Heart left ventricle (tissue), 13 donors: ENCODE results near the gene KCNJ6.

ENCODE experiments used
- POLR2A ChIP-seq, 2 donors: fragments of 450-650 bp; IDR thresholded peaks; one replicate each; pipeline ENCODE4 v1.6.1; 2017; ENCODE audit warnings: antibody characterized with exemption in 2 of 2, mild to moderate bottlenecking in 2 of 2, moderate library complexity in 2 of 2
- TF ChIP-seq, protein P1 (sequence below), 12 donors: fragments of 200-600 bp; sonication (generic) in 4 of 12; IDR thresholded peaks; one replicate each; pipeline versions ENCODE4 v1.5.0 to v1.8.0; 2018 to 2022; ENCODE audit warnings: antibody characterized with exemption in 12 of 12, mild to moderate bottlenecking in 5 of 12
- donor health status: ischemic (EF 13 %, LVEDD 7.1; RV severe dilation, severe dysfunction).
- donor health status: DM: no; HTN: yes; CAD: no.
- donor health status: DM: no; HTN: no; CAD: no.
- donor health status: ischemic (EF 25% LVEDD 6.9; RV normal size, moderate dysfunction).
- donor health status: ischemic (EF 25% LVEDD 5.7; RV mildly dilated, moderate dysfunction).
- donor health status: ischemic (EF 35%, LVEDD 5.7; RV mildly dilated, moderate dysfunction).
- donor health status: nonischemic (EF 11% LVEDD 7.7; RV severe dilation, severe dysfunction).
- donor health status: DM: yes; HTN: yes; CAD: no.
- donor health status: PGD.
- donor health status: ischemic (EF 29% LVEDD 5.4; RV normal size, mild dysfunction).
- donor health status: nonischemic (EF 23%, LVEDD 6.1; RV moderate dilation, normal function).

DNA sequence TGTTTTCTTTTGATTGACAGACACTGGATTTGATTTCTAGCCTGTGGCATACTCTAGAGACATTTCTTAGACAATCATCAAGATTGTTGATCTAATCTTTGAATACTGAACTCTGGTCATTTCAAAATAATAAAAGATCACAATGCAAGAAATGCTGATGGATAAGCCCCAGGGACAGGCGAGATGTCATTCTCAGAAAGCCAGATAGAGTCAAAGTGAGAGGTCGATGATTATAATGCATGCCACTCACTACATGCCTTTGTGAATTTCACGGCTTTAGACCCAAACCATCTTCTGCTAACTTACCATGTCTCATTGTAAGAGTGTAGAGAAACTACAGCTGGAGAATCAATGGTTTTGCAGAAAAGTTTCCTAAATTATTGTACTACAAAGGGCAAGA, 292.6 kb downstream of the KCNJ6 start:
- TF ChIP-seq, protein P1, sequence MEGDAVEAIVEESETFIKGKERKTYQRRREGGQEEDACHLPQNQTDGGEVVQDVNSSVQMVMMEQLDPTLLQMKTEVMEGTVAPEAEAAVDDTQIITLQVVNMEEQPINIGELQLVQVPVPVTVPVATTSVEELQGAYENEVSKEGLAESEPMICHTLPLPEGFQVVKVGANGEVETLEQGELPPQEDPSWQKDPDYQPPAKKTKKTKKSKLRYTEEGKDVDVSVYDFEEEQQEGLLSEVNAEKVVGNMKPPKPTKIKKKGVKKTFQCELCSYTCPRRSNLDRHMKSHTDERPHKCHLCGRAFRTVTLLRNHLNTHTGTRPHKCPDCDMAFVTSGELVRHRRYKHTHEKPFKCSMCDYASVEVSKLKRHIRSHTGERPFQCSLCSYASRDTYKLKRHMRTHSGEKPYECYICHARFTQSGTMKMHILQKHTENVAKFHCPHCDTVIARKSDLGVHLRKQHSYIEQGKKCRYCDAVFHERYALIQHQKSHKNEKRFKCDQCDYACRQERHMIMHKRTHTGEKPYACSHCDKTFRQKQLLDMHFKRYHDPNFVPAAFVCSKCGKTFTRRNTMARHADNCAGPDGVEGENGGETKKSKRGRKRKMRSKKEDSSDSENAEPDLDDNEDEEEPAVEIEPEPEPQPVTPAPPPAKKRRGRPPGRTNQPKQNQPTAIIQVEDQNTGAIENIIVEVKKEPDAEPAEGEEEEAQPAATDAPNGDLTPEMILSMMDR (IDR thresholded peaks at IDR 0.05): no peak
- no peak for TF ChIP-seq POLR2A (IDR thresholded peaks at IDR 0.05)
